ENCODE data around the gene PRSS38.

The PRSS38 gene

GRCh38 chr1:227887697-227888403, 72.4 kb downstream of the PRSS38 start:
- no peak for DNase-seq

- DNase-seq, result no peak
Measured at GRCh38 chr1:227888404-227889046, 73.0 kb downstream of the PRSS38 start.

GRCh38 chr1:227889047-227889862, 73.8 kb downstream of the PRSS38 start:
- no peak for DNase-seq

- no peak for DNase-seq
Measured at GRCh38 chr1:227889863-227890405, 74.5 kb downstream of the PRSS38 start.

GRCh38 chr1:227890451-227891222, 75.2 kb downstream of the PRSS38 start:
- no peak for DNase-seq

GRCh38 chr1:227891223-227891954, 75.9 kb downstream of the PRSS38 start:
- DNase-seq, result no peak

GRCh38 chr1:227891955-227892488, 76.5 kb downstream of the PRSS38 start:
- DNase-seq, result no peak

- no peak for DNase-seq
Measured at GRCh38 chr1:227892489-227893299, 77.2 kb downstream of the PRSS38 start.

- no peak for DNase-seq
Measured at GRCh38 chr1:227893300-227893948, 77.9 kb downstream of the PRSS38 start.

GRCh38 chr1:227893949-227894721, 78.7 kb downstream of the PRSS38 start:
- DNase-seq, result no peak

- no peak for DNase-seq
Measured at GRCh38 chr1:227894831-227895451, 79.5 kb downstream of the PRSS38 start.
